ENCODE results near the gene VGLL1.
A peak's percentile ranks its signal among the peaks of the same experiment; 100 is the strongest.

Gene VGLL1

DNA sequence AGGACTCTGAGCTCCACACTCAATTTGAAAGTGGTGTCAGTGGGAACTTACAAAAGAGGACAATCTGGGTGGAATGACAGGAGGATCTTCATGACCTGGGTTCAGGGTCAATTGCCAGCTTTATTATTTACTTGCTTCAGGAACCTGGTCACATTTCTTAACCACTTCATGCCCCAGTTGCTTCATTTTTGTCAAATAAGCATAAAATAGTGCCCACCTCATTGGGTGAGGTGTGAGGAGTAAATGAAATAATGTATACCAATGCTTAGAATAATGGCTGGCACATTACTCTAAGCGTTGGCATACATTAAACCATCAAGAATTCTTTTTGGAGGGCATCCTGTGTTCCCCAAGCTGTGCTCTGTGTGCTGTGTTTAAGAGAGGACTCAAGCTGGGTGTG is 19.4 kb downstream of the VGLL1 start:
- DNase-seq (ENCODE audit: low read depth): no peak

GRCh38 chrX:136555694-136556093 is 23.7 kb downstream of the VGLL1 start:
- DNase-seq (ENCODE audit: low read depth): no peak

- no peak for DNase-seq (ENCODE audit: low read depth)
Measured at GRCh38 chrX:136572030-136572429, 40.0 kb downstream of the VGLL1 start.

DNA sequence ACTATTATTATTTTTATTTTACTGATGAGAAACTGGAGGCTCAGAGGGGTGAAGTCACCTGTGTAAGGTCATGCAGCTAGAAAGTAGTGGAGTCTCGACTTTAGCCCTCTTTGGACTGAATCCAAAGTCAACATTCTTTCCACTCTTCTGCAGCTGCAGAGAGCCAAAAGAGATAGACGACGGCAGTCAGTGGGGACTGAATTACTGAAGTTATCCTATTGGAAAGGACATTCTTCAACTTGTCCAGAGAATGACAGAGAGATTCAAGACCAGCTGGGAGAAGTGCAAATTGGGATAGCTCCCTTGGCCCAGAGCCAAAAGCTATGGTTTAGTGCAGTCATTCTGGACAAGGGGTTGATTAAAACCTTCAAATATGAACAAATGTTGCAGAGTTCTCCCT is 42.5 kb downstream of the VGLL1 start:
- DNase-seq (ENCODE audit: low read depth): no peak

DNA sequence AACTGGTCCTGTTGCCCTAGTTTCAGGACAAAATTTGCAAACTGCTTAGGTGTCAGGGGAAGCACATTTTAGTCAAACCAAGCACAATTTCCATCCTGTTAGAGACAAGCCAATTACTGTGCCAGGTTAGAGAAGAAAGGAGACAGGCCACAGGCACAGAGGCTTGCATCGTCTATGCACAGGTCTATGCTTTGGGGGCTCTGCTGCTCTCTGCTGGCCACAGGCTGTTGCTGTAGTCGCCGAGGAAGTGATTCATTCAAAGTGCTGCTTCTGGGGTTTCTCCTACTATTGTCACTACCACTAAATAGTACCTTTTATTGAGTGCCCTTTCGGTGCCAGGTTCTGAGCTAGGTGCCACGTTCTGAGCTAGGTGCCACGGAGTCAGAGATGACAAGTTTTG is 45.5 kb downstream of the VGLL1 start:
- DNase-seq (ENCODE audit: low read depth): peak; percentile 11

GRCh38 chrX:136580316-136580715 is 48.3 kb downstream of the VGLL1 start:
- no peak for DNase-seq (ENCODE audit: low read depth)

DNA sequence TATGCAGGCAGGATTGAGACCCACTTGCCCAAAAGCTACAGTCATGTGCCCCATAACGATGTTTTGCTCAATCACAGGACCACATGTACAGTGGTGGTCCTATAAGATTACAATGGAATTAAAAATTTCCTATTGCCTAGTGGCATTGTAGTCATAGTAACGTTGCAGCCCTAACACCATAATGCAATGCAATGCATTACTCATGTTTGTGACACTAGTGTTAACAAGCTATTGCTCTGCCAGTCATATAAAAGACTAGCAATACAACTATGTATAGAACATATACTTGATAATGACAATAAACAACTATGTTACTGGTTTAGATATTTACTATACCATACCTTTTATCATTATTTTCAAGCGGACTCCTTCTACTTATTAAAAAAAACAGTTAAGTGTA is 50.6 kb downstream of the VGLL1 start:
- no peak for DNase-seq (ENCODE audit: low read depth)

GRCh38 chrX:136584545-136584944 is 52.5 kb downstream of the VGLL1 start:
- DNase-seq (ENCODE audit: low read depth): no peak

DNA sequence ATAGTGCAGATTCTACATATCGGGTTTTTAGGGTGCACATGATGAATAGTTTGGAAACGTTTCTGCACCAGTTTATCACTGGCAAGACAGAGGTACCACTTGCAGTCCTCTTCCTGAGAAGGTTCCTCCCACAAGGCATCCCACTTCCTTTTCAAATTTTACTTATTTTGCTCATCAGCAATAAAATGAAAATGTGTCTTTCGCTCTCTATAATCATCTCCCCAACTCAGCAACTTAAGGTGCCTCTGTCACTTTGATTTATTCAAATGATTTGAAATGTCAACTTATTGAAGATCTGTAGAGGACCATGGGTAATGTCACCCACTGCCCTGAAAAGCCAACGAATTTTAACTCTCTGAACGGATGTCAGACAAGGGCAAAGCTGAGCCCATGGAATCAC is 53.2 kb downstream of the VGLL1 start:
- no peak for DNase-seq (ENCODE audit: low read depth)

GRCh38 chrX:136585960-136586359 is 53.9 kb downstream of the VGLL1 start:
- no peak for DNase-seq (ENCODE audit: low read depth)

DNA sequence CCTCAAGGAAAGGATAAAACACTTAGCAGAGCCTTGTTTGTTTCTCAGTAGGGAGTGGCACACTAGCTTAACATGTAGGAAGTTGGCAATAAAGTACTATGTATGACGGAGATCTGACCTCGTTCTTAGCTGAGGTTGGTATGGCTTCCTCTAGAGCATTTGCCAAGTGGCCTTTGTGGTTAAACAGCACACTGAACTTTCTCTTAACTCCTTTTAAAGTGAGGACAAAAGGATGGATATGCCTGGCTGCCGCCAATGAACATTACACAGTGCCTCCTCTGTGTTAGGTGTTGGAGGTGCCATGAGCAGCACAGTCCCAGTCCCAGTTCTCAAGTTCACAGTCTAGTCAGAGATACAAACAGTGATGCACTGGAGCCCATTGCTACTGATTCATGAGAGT is 54.4 kb downstream of the VGLL1 start:
- no peak for DNase-seq (ENCODE audit: low read depth)

DNA sequence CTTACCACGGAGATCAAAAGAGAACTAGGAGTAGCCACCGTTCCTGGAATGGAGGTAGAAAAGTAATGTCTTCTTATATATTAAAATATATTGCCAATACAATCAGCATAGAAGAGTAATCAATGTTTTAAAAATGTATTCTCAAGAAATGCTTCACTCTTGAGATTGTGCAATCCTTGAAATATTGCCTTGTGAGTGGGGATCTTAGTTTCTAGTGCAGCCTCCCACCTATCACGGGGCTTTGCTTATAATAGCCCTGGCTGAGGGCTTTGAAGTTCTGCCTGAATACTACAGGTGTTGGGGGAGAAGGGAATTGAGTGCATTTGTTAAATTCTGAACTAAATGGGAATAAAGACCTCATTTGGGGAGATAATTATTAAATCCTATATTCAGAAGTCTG is 55.5 kb downstream of the VGLL1 start:
- DNase-seq (ENCODE audit: low read depth): no peak

DNA sequence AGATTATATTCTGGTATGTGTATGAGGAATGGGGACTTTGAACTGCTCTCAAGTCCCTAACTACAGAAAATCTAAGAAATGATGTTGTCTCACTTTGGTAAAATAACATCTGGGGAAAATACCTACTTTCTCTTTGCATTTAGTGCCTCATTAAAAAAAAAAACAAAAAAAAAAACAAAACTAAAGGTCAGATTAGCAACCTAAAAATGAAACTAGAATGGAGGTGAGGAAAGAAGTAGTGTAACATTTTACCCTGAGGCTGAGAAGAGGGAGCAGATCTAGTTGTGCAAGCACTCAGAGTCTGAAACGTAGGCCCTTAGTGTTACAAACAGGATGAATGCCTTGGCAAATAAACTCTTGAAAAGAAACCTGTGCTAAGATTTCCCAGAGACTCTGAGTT is 56.0 kb downstream of the VGLL1 start:
- DNase-seq (ENCODE audit: low read depth): no peak

- DNase-seq (ENCODE audit: low read depth): no peak
Measured at GRCh38 chrX:136589966-136590365, 58.0 kb downstream of the VGLL1 start.

DNA sequence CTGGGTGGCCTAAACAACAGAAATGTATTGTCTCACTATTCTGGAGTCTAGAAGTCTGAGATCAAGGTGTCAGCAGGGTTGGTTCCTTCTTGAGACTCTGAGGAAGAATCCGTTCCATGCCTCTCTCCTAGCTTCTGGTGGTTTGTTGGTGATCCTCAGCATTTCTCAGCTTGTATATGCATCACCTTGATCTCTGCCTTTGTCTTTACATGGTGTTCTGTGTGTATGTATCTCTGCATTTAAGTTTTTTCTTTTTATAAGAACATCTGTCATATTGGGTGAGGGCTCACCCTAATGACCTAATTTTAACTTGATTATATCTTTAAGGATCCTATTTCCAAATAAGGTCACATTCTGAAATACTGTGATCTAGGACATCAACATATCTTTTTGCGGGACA is 65.3 kb downstream of the VGLL1 start:
- no peak for DNase-seq (ENCODE audit: low read depth)

- no peak for DNase-seq (ENCODE audit: low read depth)
Measured at GRCh38 chrX:136597954-136598353, 65.9 kb downstream of the VGLL1 start.

DNA sequence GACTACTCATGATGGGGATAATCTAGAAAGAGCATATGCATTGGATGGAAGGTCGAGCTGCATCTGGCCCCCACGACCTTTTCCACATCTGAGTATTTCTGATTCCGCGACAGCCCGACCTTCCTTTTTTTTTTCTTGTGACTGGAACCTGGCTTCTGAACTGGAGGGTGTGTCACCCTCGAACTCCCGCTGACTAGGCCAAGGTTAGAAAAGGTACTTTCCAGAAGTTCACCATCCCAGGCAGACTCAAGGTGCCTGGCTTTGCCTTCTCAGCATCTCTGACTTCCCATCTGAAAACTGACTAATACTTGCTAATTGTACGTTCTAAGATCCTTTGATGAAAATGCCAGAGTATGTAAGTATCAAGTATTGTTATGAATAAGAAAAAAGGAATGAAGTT is 66.6 kb downstream of the VGLL1 start:
- no peak for DNase-seq (ENCODE audit: low read depth)

DNA sequence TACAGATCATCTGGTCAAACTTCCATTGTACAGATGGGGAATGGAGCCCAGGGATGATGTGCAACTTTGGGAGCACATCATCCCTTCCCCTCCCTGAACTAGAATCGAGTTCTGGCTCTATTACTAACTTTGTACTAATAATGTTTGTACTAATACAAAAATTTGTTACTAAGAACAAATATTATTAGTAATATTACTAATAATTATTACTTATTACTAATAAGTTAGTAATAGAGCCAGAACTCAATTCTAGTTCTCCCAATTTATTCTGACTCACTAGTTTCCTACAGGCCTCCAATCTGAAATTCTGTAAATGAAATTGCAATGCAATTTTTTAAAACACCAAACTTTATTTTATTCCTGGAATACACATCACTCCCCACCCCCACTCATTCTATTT is 68.0 kb downstream of the VGLL1 start:
- DNase-seq (ENCODE audit: low read depth): no peak

All from non-pigmented ciliary epithelial cell (primary cell).